Fibroblast of peridontal ligament (primary cell): Measurements from ENCODE around the gene DEK.

Experiments
- DNase-seq: peaks from one replicate; pipeline ENCODE4 v3.0.0-alpha.2; 2010; ENCODE audit errors: extremely low read depth

DEK gene

DNA sequence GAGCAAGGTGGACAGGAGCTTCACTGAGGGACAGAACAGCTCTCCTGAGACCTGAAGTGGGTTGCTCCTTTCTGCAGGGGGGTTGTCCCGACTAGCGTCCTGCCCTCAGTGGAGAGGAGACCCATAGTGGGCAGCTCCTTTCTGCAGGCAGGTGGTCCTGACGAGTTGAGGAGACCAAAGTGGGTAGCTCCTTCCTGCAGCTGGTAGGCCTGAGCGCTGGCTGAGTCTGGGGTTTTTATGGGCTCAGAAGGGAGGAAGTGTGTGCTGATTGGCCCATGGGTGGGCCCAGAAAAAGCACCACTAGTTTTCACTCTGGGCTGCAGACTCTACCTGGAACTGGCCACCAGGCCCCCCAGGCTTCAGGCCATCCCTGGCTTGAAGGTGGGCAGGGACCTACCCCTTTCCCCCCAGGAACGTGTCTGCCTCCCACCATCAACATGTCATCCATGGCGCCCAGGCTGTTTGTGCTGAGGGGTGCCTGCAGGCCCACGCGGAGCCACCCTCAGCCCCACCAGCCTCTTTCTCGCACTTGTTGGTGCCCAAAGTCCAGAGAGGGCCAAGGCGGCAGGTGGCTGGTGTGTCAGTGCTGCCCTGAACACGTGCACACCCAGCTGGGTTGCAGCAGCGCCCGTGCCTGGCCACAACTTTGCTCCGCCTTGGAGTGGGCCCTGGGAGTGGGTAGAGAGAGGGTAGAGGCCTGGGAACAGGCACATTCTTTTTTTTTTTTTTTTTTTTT, 1.6 kb upstream of the DEK start:
- DNase-seq = no peak

DNA sequence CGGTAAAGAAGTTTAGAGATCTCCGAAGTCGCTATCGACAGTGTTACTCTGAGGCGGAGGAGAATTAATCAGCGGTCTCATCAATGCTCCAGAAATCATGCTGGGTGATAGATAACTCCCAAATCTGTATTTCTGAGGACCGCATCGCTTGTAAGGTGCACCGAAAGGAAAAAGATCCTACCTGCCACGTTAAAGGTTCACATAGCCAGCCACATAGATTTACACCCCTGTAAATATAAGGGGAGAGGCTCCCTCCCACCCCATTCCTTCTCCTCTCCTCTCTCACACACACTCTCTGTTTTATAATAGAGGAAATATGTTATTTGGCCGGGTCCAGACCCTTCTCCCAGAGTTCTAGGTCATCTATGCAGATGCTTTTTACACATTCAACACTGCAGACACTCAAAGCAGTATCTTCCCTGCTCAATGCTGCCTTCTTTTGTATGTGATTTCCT, 620 bp upstream of the DEK start:
- DNase-seq = no peak

DNA sequence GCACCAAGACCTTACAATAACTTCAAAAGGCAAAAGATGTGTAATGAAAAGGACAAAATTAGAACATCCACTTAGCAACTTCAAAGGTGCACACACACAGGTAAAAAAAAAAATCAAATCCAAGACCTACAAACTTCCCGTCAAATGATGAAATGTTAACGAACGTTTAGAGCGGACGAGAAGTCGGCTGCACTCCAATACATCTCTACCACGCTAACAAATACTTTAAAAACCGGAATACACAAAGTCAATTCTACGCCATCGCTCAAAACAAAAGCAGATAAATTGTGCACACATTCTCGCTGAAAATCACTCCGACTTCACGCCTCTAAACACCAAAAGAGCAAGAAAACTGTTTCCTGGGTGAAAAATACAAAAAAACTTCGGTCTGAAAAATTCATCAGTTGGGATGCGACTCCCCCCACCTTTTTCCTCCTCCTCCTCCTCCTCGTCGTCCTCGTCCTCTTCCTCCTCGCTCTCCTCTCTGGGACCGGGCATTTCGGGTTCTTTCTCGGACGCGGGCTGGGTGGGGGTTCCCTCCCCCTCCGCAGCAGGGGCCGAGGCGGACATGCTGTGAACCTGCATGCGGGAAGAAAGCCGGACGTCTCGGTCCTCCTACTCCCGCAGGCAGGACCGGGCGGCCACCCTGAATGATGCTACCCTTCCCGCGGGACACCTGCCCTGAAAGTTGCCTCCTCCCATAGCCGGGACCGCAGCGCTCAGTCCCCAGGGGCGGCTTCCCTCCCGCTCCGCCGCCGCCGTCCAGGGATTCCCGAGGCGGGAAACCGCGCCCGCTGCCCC, 712 bp downstream of the DEK start:
- peak; percentile 35 for DNase-seq

DNA sequence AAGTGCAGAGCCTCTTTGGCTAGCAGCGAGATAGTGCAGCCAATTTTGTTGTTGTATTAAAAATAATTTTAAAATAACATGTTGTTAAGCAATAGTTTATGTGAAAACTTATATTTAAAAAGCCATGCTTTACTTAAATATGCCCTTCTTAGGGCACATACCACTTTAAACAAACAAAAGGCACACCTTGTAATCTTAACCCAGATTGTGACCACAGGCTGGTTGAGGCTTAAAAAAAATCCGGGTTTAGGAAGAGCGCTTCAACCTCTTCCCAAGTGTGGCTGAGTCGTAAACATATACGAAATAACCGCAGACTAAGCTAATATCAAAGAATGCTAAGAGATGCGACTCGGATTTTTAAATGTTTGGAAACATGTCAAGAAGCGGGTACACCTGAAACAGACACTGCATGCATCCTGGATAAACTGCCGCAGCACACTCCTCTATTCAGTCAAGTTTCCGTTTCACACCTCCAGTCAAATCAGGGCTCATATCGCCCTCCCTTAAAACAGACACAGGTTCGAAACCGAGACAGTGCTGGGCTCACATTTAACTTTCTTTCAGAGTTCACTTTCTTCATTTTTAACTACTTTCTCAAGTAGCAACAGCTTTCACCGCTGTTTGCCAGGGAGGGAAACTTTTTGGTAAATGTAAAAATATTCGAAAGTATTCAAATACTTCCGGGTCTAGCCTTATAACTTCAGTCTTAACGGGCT, 1.5 kb downstream of the DEK start:
- no peak for DNase-seq

DNA sequence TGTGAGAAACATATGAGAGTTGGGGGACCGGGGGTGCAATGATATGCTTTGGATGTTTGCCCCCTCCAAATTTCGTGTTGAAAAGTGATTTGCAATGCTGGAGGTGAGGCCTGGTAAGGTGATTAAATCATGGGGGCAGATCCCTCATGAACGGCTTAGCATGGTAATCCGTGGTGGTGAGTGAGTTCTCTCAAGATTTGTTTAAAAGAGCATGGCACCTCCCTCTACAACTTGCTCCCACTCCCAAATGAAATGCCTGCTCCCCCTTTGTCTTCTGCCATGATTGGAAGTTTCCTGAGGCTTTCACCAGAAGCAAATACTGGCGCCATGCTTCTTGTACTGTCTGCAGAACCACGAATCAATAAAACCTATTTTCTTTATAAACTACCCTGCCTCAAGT, 2.5 kb downstream of the DEK start:
- no peak for DNase-seq

DNA sequence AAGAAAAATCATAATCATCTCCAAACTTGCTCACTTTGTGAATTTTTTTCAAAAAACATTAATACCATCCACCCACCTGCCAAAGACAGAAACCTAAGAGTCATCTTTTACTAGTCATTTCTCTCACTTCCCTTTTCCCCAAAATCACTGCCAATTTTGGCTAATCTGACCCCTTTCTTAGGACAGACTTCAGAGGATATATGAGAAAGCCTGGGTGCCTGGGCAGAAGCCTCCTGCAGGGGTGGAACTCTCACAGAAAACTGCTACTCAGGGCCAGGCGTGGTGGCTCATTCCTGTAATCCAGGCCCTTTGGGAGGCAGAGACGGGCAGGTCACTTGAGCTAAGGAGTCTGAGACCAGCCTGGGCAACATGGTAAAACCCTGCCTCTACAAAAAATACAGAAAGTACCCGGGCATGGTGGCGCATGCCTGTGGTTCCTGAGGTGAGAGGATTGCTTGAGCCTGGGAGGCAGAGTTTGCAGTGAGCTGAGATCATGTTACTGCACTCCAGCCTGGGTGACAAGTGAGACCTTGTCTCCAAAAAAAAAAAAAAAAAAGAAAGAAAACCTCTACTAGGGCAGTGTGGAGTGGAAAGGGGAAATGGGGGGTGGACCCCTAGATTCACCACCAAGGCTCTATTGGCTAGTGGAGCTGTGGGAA, 3.8 kb downstream of the DEK start:
- peak; percentile 22 for DNase-seq

DNA sequence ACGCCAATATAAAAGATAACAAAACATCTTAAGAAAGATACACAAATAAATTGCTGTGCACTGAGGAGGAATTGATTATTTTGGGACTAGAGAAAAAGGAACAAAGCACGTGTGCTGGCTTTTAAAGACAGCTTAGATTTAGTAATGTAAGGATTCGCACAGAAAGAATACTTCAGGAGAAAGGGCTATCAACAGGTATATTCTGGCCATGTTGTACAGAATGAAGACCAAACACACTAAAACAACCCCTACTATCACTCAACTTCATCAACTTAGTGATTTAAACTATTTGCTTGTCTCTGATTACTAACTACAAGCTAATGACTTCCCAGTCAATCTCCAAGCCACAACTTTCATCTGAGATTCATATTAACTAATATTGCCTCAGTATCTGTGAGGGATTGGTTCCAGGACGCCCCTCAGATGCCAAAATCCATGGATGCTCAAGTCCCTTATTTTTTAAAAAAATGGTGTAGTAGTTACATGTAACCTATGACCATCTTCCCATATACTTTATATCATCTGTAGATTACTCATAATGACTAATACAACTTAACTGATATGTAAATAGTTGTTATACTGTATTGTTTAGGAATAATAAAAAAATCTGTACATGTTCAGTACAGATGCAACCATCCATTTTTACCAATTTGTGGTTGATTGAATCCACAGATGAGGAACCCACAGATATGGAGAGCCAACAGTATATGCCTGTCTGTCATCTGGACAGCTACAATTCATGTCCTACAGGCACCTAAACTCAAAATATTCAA, 4.5 kb downstream of the DEK start:
- DNase-seq = no peak

DNA sequence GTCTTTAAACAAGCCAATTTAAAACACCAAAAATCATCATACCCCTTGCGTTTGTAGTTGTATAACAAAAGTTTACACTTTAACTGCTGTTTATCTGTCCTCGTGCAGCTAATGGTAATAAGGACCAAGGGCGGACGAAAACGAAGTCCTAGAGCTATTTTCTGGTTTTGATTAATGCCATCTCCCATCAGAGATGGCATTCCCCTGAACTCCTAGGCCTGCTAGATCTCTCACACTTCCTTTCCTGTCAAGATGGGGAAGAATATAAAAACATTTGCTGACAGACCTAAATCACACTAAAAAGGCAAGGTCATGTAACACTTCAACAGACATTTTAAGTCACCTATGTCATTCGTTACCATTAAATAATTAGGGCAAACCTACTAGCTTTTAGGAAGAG, 9.5 kb downstream of the DEK start:
- DNase-seq = no peak

DNA sequence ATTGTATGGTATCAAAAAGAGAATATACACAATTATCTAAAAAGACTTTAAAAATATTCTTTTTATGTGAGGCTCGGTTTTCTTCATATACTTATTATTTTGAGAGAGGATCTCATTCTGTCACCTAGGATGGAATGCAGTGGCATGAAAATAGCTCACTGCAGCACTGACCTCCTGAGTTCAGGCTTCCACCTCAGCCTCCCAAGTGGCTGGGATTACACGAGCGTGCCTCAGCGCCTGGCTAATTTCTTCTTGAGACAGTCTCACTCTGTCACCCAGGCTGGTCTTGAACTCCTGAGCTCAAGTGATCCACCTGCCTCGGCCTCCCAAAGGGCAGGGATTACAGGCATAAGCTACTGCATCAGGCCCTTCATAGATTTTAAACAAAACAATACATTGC, 10.7 kb downstream of the DEK start:
- DNase-seq = no peak

DNA sequence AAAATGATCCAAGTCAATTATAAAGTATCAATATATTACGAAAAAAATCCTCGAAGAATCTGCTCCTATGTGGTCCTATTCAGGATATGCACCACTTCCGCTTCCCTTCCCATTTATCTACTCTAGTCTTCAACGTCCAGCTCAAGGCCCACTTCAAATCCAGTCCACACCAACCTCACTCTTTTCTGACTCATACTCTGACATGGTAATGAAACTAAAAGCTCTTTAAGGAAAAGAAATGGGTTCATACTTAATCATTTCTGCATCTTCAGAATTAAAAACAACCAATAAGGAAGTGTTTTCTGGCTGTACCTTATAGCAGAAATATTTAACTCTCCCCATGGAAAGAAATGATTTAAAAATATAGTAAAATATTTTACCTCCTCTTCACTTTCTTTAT, 15.1 kb downstream of the DEK start:
- no peak for DNase-seq

DNA sequence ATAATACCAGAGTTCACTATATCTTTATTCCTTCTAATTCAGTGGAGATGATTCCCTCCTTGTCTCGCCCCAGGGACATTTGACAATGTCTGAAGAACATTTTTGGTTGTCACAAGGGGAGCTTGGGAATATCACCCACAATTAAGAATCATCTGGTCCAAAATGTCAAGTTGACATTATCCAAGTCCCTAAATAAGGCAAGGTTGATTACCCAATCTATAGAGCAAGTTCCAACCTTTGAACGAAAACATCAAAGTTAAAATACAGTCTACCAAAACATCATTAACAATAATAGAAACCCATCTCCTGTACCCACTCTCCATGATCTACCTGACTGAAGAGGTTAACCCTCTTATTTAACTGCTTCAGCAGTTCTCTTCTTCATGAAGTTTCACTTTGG, 15.6 kb downstream of the DEK start:
- DNase-seq = no peak

DNA sequence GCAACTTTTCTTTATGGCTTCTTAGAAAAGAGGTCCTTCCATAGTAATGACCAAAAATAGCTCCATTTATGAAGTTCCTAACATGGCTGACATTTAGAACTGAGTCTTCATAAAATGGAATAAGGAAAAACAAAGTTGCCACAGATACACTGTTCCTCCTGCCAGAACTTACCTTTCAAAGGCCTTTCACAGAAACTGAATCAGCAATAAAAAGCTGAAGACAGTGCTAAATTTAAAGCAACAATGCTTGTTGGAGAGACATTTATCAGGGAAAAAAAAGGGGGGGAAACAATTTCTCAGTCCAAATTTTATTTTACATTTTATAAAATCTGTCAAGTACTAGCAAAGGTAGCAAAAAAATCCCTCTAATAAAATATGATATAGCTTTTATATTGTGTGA, 17.3 kb downstream of the DEK start:
- no peak for DNase-seq

DNA sequence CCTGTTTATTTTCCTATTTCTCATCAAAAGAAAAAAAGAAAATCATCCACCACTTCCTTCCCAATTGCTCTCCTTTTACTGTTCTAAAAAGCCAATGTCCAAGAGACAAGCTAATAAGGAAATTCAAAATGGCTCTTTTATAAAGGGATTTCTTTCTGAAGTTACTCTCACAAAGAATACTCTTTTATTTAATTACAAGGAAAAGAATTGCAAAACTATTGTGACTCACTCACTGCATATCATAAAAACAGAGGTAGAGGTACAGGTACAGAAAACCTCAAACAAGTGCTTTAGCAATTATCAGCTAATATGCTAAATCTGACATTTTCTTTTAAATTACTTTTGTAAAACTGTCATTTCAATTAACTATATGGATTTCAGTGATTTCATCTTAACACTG, 18.1 kb downstream of the DEK start:
- no peak for DNase-seq

DNA sequence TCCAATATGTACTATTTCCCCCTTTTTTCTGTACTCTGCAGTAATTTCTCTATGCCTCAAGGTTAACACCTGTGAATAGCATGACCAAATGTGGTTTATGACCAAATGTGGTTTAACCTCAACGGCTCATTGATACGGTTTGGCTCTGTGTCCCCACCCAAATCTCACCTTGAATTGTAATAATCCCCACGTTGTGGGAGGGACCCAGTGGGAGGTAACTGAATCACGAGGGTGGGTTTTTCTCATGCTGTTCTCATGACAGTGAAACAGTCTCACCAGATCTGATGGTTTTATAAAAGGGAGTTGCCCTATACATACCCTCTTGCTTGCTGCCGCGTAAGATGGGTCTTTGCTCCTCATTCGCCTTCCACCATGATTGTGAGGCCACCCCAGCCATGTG, 18.7 kb downstream of the DEK start:
- DNase-seq = no peak

DNA sequence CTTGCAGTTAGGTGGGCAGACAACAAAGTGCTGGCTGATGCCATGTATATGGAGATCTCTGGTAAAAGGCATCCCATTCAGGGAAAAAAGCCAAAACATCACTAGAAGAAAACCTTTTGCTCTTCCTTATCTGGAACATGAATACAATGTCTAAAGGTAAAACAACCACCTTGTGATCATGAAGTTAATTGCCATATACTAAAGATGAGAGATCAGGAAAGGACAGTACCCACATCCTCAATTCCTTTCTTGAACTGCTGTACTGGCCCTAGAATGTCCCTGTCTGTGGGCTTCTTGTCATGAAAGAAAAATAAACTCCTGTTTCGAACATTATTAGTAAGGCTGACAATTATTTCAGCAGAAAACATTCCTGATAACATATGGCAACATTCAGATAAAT, 19.3 kb downstream of the DEK start:
- no peak for DNase-seq

DNA sequence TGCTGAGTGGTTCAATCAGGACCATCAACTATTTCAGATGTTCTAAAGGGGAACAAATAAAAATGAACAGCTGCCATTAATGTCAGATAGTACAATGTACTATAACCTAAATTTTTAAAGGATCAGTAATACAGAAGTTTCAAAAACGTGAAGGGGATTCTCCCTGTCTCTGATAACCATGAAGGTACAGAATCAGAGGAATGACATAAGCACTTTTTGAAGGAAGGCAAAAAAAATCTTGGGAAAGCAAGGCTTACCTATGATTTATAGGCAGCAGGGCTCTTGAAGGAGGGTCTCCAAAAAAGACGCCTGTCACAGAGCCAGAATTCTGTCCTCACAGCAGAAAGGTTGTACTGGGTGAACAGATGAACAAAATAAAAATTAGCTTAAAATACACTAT, 20.1 kb downstream of the DEK start:
- no peak for DNase-seq

DNA sequence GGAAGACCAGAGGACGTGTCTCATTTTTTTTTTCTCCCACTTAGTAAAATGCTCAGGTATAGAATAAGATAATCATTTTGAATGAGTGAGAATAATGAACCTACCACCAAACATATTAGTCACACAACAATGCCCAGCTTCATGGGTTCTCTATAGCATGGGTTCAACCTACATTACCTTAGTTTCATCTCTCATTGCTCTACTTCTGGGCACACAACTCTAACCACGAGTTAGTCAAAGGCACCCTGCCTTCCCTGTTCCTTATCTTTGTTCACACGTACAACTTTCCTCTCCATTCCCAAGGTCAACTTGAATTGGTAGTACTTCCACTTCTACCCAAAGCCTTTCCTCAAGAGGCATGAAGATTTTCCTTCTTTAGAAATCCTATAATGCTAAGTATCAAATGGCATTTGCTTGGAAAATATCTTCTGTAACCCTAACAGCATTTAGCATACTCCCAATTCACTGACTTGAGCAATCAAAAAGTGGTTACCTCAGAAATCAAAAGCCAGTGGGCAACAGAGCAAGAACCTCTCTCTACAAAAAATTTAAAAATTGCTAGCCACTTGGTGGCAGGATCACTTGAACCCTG, 20.9 kb downstream of the DEK start:
- no peak for DNase-seq

DNA sequence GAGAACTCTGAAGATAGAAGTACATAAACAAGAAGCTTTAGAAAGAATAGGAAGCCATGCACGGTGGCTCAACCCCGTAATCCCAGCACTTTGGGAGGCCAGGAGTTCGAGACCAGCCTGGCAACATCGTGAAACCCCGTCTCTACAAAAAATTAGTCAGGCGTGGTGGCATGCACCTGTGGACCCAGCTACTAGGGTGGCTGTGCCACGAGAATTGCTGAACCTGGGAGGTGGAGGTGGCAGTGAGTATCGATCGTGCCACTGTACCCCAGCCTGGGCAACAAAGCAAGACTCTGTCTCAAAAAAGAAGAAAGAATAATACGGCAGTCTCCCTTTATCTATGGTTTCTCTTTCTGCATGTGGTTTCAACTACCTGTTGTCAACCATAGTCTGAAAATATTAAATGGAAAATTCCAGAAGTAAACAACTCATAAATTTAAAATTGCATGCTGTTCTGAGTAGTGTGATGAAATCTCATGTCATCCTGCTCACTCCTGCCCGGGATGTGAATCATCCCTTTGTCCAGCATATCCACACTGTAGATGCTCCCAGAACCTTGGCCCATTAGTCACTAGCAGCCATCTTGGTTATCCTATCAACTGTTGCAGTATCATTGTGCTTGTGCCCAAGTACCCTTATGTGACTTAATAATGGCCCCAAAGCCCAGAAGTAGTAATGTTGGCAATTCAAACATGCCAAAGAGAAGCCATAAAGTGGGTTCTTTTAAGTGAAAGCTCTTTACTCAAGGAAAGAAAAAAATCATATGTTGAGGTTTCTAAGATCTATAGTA, 22.1 kb downstream of the DEK start:
- DNase-seq = peak; percentile 84

DNA sequence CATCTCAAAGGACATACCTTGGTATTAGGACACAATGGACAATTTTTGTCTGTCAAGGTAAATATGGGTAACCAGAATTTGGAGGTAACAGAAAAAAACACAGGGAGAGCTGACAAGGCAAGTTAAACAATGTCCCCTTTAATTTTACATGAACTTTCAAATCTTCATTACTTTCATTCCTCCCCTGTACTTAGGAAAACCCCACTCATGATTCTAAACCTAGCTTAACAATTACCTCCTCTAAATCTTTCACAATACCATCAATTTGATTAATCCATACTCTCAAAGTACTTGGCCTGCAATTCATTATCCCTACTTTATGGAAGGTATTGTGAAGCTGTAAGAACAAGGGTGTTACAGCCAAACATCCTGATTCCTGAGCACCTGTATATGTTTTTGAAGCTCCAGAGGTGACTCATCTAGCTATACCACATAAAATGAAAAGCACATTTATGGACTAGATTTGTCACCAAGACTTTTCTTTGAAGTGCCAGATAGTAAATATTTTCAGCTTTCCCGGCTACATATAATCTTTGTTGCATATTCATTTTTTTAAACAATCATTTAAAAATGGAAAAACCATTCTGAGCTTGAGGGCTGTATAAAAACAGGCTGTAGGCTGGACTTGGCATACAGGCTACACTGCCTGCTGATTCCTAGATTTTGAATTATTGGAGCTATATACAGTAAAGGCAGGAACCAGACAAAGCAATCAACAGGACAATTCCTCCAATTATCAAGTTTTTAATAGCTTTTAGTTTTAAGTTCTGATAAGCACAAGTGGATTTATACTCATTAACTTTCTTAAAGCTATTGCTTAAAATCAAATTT, 22.9 kb downstream of the DEK start:
- no peak for DNase-seq
